ENCODE data around the gene ZNF70. TPM values are rescaled to one million over a fixed set of nuclear protein-coding genes. Genes with fewer than 3 reads are reported as not detected.
A peak's percentile ranks its signal among the peaks of the same experiment; 100 is the strongest.

The ZNF70 gene
- total and polyA plus RNA-seq, 2 donors (not counting 1 experiment from before 2014, with no cell fraction given), result 2.1 to 8.3 TPM

- 19% methylated on average over 14 of the region's 23 CpGs for WGBS (ENCODE audit: insufficient coverage)
- H3K27ac ChIP-seq (ENCODE audit: low read length in 2 of 2), result peak within 1 kb of the TSS; percentile 34 to 73
- H3K4me3 ChIP-seq (ENCODE audit: control extremely low read depth in 1 of 5, extremely low read depth in 1 of 5, insufficient read depth in 1 of 5, low read depth in 2 of 5, low read length in 4 of 5), result peak within 1 kb of the TSS; percentile 30 to 65 (median 50)
- H3K79me2 ChIP-seq (ENCODE audit: control insufficient read depth, insufficient read depth, low read length), result peaks cover 15% of the 10 kb centered on the region
- peaks cover 14% of the 10 kb centered on the region for H4K20me1 ChIP-seq (ENCODE audit: control insufficient read depth, insufficient read depth, low read length, poor library complexity, severe bottlenecking)
- intact Hi-C loops (cut with micrococcal nuclease), result loop anchor here (1.0 kb wide), 1 partner anchor 11 kb away; no protein-coding TSS in a partner anchor
- peaks cover 33 to 49% of the 10 kb centered on the region in 2 donors for H3K4me1 ChIP-seq (ENCODE audit: control insufficient read depth in 2 of 2, insufficient read depth in 2 of 2, low read length in 2 of 2)
- peak within 1 kb of the TSS; percentile 92 for H3K4me2 ChIP-seq (replicated peaks; ENCODE audit: low read depth, low read length, poor library complexity, severe bottlenecking)
- ChIA-PET POLR2A (interaction anchor here (0.5 to 14.3 kb wide), 5 partner anchors 10 to 1056 kb away, joined by 3 to 174 read pairs (median 4); partner anchors contain the start of genes CABIN1, SLC2A11, VPREB3 and ZNF70), CTCF (interaction anchor here (1.0 to 12.8 kb wide), 3 partner anchors 9 to 87 kb away, joined by 3 to 188 read pairs (median 4); partner anchors contain the start of genes VPREB3 and ZNF70)
- peaks cover 50% of the 10 kb centered on the region for H3K4me1 Mint-ChIP-seq
- H3K9me3 ChIP-seq (ENCODE audit: control extremely low read depth in 1 of 3, control insufficient read depth in 2 of 3, insufficient read depth in 1 of 3, low read length in 2 of 3), result no peaks in the 10 kb centered on the region
- H3K4me3 Mint-ChIP-seq, result peak within 1 kb of the TSS; percentile 86
- H3K9ac ChIP-seq (ENCODE audit: low read length), result peak within 1 kb of the TSS; percentile 61
- H3K27me3 ChIP-seq (replicated peaks in 1 of 4; ENCODE audit: control extremely low read depth in 1 of 4, control insufficient read depth in 3 of 4, insufficient read depth in 4 of 4, low read length in 3 of 4), result no peaks in the 10 kb centered on the region
- peak within 1 kb of the TSS; percentile 78 for H2AFZ ChIP-seq (ENCODE audit: insufficient read depth, low read depth, low read length, poor library complexity, severe bottlenecking)
- H3K27ac Mint-ChIP-seq, result peak within 1 kb of the TSS; percentile 84
- ATAC-seq (ENCODE audit: low read depth) (no peak), DNase-seq (no peak)
- no peak for TF ChIP-seq CTCF (IDR thresholded peaks at IDR 0.05)
- no peaks in the 10 kb centered on the region for H3K9me3 Mint-ChIP-seq (ENCODE audit: insufficient read depth)
- no peaks in the 10 kb centered on the region for H3K27me3 Mint-ChIP-seq
- H3K36me3 ChIP-seq (replicated peaks in 1 of 2; ENCODE audit: control extremely low read depth in 1 of 2, control insufficient read depth in 1 of 2, extremely low read depth in 1 of 2, insufficient read depth in 2 of 2, low read length in 1 of 2), result no peaks in the 10 kb centered on the region
These were observed 12.1 kb upstream of the ZNF70 start, which contains the start of gene C22orf15 for GRCh38 chr22:23762842-23763578. Gene C22orf15 (plus strand): TSS chr22:23762990. CDS start chr22:23763307, 317 bp downstream.

- Histone ChIP-seq H3K4me2 (replicated peaks; ENCODE audit: low read depth, low read length, poor library complexity, severe bottlenecking) (no peak overlapping the region), H3K79me2 (ENCODE audit: control insufficient read depth, insufficient read depth, low read length) (no peaks in the 10 kb centered on the region), H3K9me3 (ENCODE audit: control extremely low read depth in 1 of 3, control insufficient read depth in 2 of 3, insufficient read depth in 1 of 3, low read length in 2 of 3) (peaks cover 0 to 4% (median 0%) of the 10 kb centered on the region in 3 donors), H3K4me3 (ENCODE audit: control extremely low read depth in 1 of 5, extremely low read depth in 1 of 5, insufficient read depth in 1 of 5, low read depth in 2 of 5, low read length in 4 of 5) (no peak overlapping the region), H3K27ac (ENCODE audit: low read length in 2 of 2) (no peak overlapping the region), H2AFZ (ENCODE audit: insufficient read depth, low read depth, low read length, poor library complexity, severe bottlenecking) (no peak overlapping the region), H4K20me1 (ENCODE audit: control insufficient read depth, insufficient read depth, low read length, poor library complexity, severe bottlenecking) (peaks cover 7% of the 10 kb centered on the region), H3K9ac (ENCODE audit: low read length) (no peak overlapping the region), H3K4me1 (ENCODE audit: control insufficient read depth in 2 of 2, insufficient read depth in 2 of 2, low read length in 2 of 2) (peaks cover 38 to 47% of the 10 kb centered on the region in 2 donors), H3K27me3 (replicated peaks in 1 of 4; ENCODE audit: control extremely low read depth in 1 of 4, control insufficient read depth in 3 of 4, insufficient read depth in 4 of 4, low read length in 3 of 4) (no peaks in the 10 kb centered on the region), H3K36me3 (replicated peaks in 1 of 2; ENCODE audit: control extremely low read depth in 1 of 2, control insufficient read depth in 1 of 2, extremely low read depth in 1 of 2, insufficient read depth in 2 of 2, low read length in 1 of 2) (no peaks in the 10 kb centered on the region)
- H3K27me3 Mint-ChIP-seq, result no peaks in the 10 kb centered on the region
- H3K4me1 Mint-ChIP-seq, result peaks cover 42% of the 10 kb centered on the region
- no peak overlapping the region for H3K4me3 Mint-ChIP-seq
- POLR2A ChIA-PET, result interaction anchor here (0.6 to 14.3 kb wide), 2 partner anchors 7 to 615 kb away, joined by 4 to 174 read pairs; partner anchors contain the start of genes VPREB3 and ZNF70
- ATAC-seq (ENCODE audit: low read depth) (no peak), DNase-seq (no peak)
- CTCF ChIA-PET, result interaction anchor here (13.0 kb wide), 1 partner anchor 7 kb away, joined by 188 read pairs; the partner anchor contains the start of genes C22orf15, CHCHD10 and MMP11
- TF ChIP-seq CTCF (IDR thresholded peaks at IDR 0.05), result no peak
- WGBS (ENCODE audit: insufficient coverage), result 88% methylated on average over 6 of the region's 6 CpGs
- no peaks in the 10 kb centered on the region for H3K9me3 Mint-ChIP-seq (ENCODE audit: insufficient read depth)
- no peak overlapping the region for H3K27ac Mint-ChIP-seq
- intact Hi-C loops (cut with micrococcal nuclease), result no loop called here
These were observed 9.1 kb upstream of the ZNF70 start for GRCh38 chr22:23760056-23760455.

Data from B cell (primary cell).